ENCODE data around the gene CHD1.

Gene CHD1

DNA sequence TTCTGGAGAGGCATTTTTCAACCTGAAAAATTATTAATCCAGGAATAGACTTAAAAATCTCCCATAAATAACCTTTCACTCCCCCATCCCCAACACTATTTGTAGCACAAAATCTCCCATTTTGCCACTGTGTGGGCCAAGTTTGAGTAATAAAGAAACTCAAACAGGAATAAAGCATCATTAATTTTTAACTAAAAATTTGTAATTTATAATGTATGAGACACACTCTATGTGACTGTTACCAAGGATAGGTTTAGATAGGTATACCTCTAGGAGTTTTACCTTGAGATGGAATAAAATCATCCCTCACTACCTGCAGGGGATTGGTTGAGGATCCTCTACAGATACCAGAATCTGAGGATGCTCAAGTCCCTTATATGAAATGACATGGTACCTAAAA, 30.1 kb downstream of the CHD1 start:
- ChIA-PET POLR2A (no interaction called here), CTCF (no interaction called here)
- TF ChIP-seq, protein P1, sequence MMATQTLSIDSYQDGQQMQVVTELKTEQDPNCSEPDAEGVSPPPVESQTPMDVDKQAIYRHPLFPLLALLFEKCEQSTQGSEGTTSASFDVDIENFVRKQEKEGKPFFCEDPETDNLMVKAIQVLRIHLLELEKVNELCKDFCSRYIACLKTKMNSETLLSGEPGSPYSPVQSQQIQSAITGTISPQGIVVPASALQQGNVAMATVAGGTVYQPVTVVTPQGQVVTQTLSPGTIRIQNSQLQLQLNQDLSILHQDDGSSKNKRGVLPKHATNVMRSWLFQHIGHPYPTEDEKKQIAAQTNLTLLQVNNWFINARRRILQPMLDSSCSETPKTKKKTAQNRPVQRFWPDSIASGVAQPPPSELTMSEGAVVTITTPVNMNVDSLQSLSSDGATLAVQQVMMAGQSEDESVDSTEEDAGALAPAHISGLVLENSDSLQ (IDR thresholded peaks at IDR 0.05): no peak
- no peak for TF ChIP-seq BHLHE40 (IDR thresholded peaks at IDR 0.05; ENCODE audit: borderline replicate concordance)
- TF ChIP-seq CTBP1 (IDR thresholded peaks at IDR 0.05; ENCODE audit: borderline replicate concordance): no peak
- no peak for TF ChIP-seq SP1 (IDR thresholded peaks at IDR 0.05)
- TF ChIP-seq HDGF (IDR thresholded peaks at IDR 0.05; ENCODE audit: borderline replicate concordance): no peak
- no peak for TF ChIP-seq ELF4 (IDR thresholded peaks at IDR 0.05)
- no peak for TF ChIP-seq L3MBTL2 (conservative IDR thresholded peaks at IDR 0.05)
- no peak for DNase-seq (ENCODE audit: extremely low spot score)

DNA sequence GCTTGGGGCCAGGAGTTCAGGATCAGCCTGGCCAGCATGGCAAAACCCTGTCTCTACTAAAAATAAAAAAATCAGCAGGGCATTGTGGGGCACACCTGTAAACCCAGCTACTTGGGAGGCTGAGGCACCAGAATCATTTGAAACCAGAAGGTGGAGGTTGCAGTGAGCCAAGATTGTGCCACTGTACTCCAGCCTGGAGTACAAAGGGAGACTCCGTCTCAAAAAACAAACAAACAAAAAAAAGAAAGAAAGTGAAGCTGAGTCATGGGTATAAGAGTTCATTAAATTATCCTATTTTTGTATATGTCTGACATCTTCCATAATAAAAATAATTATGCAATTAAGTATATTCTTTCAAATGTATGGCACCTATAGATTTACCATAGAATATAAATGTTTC, 37.2 kb downstream of the CHD1 start:
- DNase-seq (ENCODE audit: extremely low spot score): no peak
- POLR2A ChIA-PET: no interaction called here
- no peak for TF ChIP-seq LEF1 (IDR thresholded peaks at IDR 0.05; ENCODE audit: borderline replicate concordance)
- no peak for TF ChIP-seq ZNF384 (IDR thresholded peaks at IDR 0.05)
- TF ChIP-seq, protein P1 (IDR thresholded peaks at IDR 0.05): no peak
- TF ChIP-seq HDGF (IDR thresholded peaks at IDR 0.05; ENCODE audit: borderline replicate concordance): no peak
- TF ChIP-seq SP1 (IDR thresholded peaks at IDR 0.05): no peak
- CTCF ChIA-PET: interaction anchor here (0.6 kb wide), 1 partner anchor 68 kb away, joined by 5 read pairs; no protein-coding TSS in a partner anchor

DNA sequence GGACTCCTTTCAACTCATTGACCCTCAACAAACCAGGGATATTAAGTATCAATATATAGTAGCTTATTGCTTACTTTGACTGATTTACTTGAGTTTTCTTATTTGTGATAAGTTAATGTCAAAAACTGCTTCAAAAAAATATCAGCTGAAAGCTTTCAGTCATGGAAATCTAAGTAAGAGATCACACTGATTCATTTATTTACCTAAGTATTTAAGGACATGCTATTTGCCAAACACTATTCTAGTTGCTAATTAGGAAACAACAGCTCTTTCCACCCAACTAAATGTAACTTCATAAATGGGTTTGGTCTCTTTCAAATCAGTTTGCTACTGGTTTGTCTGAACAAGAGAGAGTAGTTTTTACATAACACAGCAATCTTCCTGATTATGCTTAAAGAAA, 48.2 kb downstream of the CHD1 start:
- ChIA-PET CTCF (interaction anchor here (0.6 kb wide), 1 partner anchor 83 kb away, joined by 4 read pairs; no protein-coding TSS in a partner anchor), POLR2A (no interaction called here)
- TF ChIP-seq FOXM1 (IDR thresholded peaks at IDR 0.05; ENCODE audit: borderline replicate concordance): no peak
- TF ChIP-seq L3MBTL2 (conservative IDR thresholded peaks at IDR 0.05): no peak
- TF ChIP-seq, protein P1 (IDR thresholded peaks at IDR 0.05): no peak
- TF ChIP-seq NFRKB (IDR thresholded peaks at IDR 0.05): no peak
- no peak for TF ChIP-seq ZNF384 (IDR thresholded peaks at IDR 0.05)
- TF ChIP-seq HDGF (IDR thresholded peaks at IDR 0.05; ENCODE audit: borderline replicate concordance): no peak
- no peak for TF ChIP-seq TARDBP (IDR thresholded peaks at IDR 0.05)
- no peak for TF ChIP-seq SP1 (IDR thresholded peaks at IDR 0.05)
- TF ChIP-seq LEF1 (IDR thresholded peaks at IDR 0.05; ENCODE audit: borderline replicate concordance): no peak
- no peak for TF ChIP-seq FOXA1 (IDR thresholded peaks at IDR 0.05)
- no peak for TF ChIP-seq FOXK2 (IDR thresholded peaks at IDR 0.05)
- no peak for DNase-seq (ENCODE audit: extremely low spot score)

DNA sequence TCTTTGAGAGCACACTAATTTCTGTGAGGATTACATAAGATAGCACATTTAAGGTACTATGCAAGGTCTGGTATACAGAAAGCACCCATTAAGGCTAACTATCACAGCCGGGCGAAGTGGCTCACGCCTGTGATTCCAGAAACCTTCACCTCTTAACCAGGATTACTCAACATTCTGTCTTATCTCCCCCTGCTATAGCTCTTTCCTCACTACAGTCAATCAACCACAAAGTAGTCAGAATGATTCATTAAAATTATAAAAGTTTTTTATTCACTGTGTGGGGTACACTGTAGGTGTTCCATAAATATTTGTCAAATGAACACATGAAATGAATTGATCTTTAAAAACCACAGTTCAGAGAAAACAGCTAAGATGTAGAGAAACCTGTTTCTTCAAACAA, 48.7 kb downstream of the CHD1 start:
- TF ChIP-seq NFRKB (IDR thresholded peaks at IDR 0.05) (no peak), BHLHE40 (IDR thresholded peaks at IDR 0.05; ENCODE audit: borderline replicate concordance) (no peak), L3MBTL2 (conservative IDR thresholded peaks at IDR 0.05) (no peak), LEF1 (IDR thresholded peaks at IDR 0.05; ENCODE audit: borderline replicate concordance) (no peak), TARDBP (IDR thresholded peaks at IDR 0.05) (no peak), SP1 (IDR thresholded peaks at IDR 0.05) (no peak)
- TF ChIP-seq, protein P1 (IDR thresholded peaks at IDR 0.05): no peak
- no peak for DNase-seq (ENCODE audit: extremely low spot score)
- ChIA-PET CTCF (interaction anchor here (0.6 kb wide), 1 partner anchor 83 kb away, joined by 4 read pairs; no protein-coding TSS in a partner anchor), POLR2A (no interaction called here)

DNA sequence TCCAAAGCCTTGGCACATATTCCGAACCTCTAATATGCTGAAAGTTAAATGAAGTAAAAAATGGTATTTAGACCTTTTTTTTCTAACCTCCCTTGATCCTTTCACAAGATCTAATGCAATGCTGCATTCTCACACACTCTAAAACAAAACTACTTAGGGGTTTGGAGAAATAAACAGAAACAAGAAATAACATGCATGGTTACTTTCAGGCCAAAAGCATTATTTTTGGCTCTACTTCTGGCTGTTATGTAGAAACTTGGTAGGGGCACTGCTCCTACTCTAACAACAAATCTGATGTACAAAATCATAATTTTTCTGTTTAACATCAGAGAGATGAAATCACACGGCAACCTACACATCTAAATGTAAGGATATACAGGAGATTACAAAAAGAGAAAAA, 51.2 kb downstream of the CHD1 start:
- ChIA-PET CTCF (no interaction called here), POLR2A (no interaction called here)
- DNase-seq (ENCODE audit: extremely low spot score): no peak
- TF ChIP-seq TARDBP (IDR thresholded peaks at IDR 0.05): no peak
- no peak for TF ChIP-seq SUZ12 (IDR thresholded peaks at IDR 0.05)
- TF ChIP-seq L3MBTL2 (conservative IDR thresholded peaks at IDR 0.05): no peak
- no peak for TF ChIP-seq CTBP1 (IDR thresholded peaks at IDR 0.05; ENCODE audit: borderline replicate concordance)
- TF ChIP-seq BHLHE40 (IDR thresholded peaks at IDR 0.05; ENCODE audit: borderline replicate concordance): no peak
- TF ChIP-seq LEF1 (IDR thresholded peaks at IDR 0.05; ENCODE audit: borderline replicate concordance): no peak
- no peak for TF ChIP-seq ARNT (IDR thresholded peaks at IDR 0.05)
- TF ChIP-seq, protein P1 (IDR thresholded peaks at IDR 0.05): no peak
- TF ChIP-seq FOXK2 (IDR thresholded peaks at IDR 0.05): no peak
- no peak for TF ChIP-seq HDGF (IDR thresholded peaks at IDR 0.05; ENCODE audit: borderline replicate concordance)
- TF ChIP-seq ELF4 (IDR thresholded peaks at IDR 0.05): no peak
- TF ChIP-seq FOXM1 (IDR thresholded peaks at IDR 0.05; ENCODE audit: borderline replicate concordance): no peak
- no peak for TF ChIP-seq SP1 (IDR thresholded peaks at IDR 0.05)
- no peak for TF ChIP-seq NFRKB (IDR thresholded peaks at IDR 0.05)
- no peak for TF ChIP-seq ZNF384 (IDR thresholded peaks at IDR 0.05)
- no peak for TF ChIP-seq FOXA1 (IDR thresholded peaks at IDR 0.05)

DNA sequence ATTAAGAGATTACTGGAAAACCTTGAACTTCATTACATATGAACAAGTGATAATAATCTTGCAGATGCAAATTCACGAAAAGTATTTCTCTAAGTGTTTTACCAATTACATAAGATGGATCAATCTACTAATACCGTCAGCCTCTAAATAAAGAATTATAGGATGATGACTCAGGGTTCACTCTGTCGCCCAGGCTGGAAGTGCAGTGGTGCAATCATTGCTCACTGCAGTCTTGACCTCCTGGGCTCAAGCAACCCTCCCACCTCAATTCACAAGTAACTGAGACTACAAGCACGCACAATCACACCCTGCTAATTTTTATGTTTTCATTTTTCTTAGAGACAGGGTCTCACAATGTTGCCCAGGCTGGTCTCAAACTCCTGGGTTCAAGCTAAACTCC, 56.1 kb downstream of the CHD1 start:
- no peak for DNase-seq (ENCODE audit: extremely low spot score)
- POLR2A ChIA-PET: no interaction called here
- TF ChIP-seq FOXA1 (IDR thresholded peaks at IDR 0.05): no peak
- no peak for TF ChIP-seq FOXK2 (IDR thresholded peaks at IDR 0.05)
- TF ChIP-seq SP1 (IDR thresholded peaks at IDR 0.05): no peak
- TF ChIP-seq L3MBTL2 (conservative IDR thresholded peaks at IDR 0.05): no peak
- TF ChIP-seq LEF1 (IDR thresholded peaks at IDR 0.05; ENCODE audit: borderline replicate concordance): no peak
- TF ChIP-seq CTBP1 (IDR thresholded peaks at IDR 0.05; ENCODE audit: borderline replicate concordance): no peak
- CTCF ChIA-PET: no interaction called here

Measured in HEK293T (cell line).